HG03378 (cell line): ENCODE data around the gene DNAJC15.

Source experiments
- ATAC-seq: cut with Tn5 transposase; IDR thresholded peaks from one replicate; pipeline ENCODE4 v1.9.1; 2021; ENCODE audit warnings: mild to moderate bottlenecking, moderate library complexity; ENCODE audit not compliant: unreplicated experiment

Gene DNAJC15

GRCh38 chr13:43150369-43151207, 127.2 kb downstream of the DNAJC15 start:
- ATAC-seq: no peak

- ATAC-seq: no peak
These were observed 130.2 kb downstream of the DNAJC15 start for GRCh38 chr13:43153436-43154090.

GRCh38 chr13:43154156-43154651, 130.8 kb downstream of the DNAJC15 start:
- ATAC-seq: no peak

DNA sequence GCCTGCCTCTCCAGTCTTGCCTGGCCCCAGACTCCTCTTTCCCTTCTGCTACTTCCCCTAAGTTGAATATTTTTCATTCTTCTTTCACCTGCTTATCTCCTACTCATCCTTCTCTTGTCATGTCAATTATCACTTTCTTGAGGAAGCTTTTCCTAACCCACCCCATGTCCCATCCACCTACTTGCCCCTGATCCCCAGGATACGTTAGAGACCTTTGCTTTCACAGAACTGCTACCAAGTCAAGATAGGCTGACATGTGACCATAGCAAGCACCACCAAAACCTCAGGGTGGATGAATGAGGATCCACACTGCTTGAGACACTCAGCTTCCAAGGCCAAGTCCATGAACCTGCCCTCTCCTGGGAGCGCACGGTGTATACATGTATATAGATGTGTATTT, 131.5 kb downstream of the DNAJC15 start:
- no peak for ATAC-seq

DNA sequence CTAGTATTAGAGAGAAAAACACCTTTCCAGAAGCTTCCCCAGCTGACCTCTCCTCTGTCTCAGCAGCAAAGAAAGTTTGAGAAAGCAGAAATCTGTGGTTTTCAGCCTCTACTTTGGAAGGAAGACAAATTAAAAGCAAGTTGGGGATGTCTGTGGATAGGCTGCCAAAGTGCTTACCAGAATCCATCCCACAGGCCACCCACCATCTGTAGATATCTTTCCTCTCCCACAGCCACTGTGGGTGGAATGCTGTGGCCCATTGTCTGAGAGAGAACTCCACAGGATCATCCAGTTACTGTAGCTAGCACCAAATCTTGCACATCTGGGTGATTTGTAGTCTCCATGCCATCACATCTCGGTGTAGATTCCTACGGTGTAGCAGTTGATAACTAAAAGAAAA, 133.5 kb downstream of the DNAJC15 start:
- no peak for ATAC-seq

GRCh38 chr13:43157796-43158195, 134.4 kb downstream of the DNAJC15 start:
- no peak for ATAC-seq

- ATAC-seq: no peak
These were observed 135.1 kb downstream of the DNAJC15 start for GRCh38 chr13:43158516-43158915.

DNA sequence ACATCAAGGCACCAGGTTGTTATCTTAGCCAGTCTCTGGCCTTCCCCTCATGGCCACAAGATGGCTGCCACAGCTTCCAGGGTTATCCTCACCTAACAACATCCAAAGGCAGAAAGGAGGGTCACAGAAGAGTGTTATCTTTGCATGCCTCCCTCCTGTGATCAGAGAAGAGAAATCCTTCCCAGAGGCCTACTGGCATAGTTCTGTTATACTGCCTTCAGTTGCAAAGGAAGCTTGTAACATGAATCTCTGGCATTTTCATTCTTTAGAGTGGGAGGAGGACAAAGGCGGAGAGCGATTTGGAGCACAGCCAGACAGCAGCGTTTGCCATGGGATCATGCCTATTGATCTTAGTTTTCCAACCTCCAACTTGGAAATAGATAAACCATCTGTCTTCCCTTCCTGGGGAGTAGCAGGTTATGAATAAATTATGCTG, 135.7 kb downstream of the DNAJC15 start:
- no peak for ATAC-seq
